ENCODE measurements around the gene RAB9A.

Gene RAB9A

DNA sequence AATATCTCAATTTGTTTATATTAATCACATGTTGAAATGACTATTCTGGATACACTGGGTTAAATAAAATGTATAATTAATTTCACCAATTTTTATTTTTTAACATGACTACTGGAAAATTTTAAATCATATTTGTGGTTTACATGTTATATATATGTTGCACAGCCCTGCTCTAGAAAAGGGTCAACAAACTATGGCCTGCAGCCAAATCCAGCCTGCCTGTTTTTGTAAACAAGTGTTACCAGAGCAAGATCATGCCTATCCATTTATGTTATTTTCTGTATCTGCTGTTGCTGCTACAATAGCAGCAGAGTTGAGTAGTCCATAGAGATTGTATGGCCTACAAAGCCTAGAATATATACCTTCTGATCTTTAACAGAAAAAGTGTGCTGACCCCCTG is 34.8 kb upstream of the RAB9A start:
- peak overlapping the region; percentile 84 for H3K4me3 Mint-ChIP-seq
- no peak for DNase-seq
- TF ChIP-seq, protein P1, sequence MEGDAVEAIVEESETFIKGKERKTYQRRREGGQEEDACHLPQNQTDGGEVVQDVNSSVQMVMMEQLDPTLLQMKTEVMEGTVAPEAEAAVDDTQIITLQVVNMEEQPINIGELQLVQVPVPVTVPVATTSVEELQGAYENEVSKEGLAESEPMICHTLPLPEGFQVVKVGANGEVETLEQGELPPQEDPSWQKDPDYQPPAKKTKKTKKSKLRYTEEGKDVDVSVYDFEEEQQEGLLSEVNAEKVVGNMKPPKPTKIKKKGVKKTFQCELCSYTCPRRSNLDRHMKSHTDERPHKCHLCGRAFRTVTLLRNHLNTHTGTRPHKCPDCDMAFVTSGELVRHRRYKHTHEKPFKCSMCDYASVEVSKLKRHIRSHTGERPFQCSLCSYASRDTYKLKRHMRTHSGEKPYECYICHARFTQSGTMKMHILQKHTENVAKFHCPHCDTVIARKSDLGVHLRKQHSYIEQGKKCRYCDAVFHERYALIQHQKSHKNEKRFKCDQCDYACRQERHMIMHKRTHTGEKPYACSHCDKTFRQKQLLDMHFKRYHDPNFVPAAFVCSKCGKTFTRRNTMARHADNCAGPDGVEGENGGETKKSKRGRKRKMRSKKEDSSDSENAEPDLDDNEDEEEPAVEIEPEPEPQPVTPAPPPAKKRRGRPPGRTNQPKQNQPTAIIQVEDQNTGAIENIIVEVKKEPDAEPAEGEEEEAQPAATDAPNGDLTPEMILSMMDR (IDR thresholded peaks at IDR 0.05): no peak
- no peaks in the 10 kb centered on the region for H3K36me3 Mint-ChIP-seq (ENCODE audit: low read depth)
- H3K27me3 Mint-ChIP-seq (ENCODE audit: low read depth, poor library complexity): no peaks in the 10 kb centered on the region
- H3K9me3 Mint-ChIP-seq: peaks cover 19% of the 10 kb centered on the region
- peaks cover 12% of the 10 kb centered on the region for H3K4me1 Mint-ChIP-seq
- no peak overlapping the region for H3K27ac Mint-ChIP-seq

DNA sequence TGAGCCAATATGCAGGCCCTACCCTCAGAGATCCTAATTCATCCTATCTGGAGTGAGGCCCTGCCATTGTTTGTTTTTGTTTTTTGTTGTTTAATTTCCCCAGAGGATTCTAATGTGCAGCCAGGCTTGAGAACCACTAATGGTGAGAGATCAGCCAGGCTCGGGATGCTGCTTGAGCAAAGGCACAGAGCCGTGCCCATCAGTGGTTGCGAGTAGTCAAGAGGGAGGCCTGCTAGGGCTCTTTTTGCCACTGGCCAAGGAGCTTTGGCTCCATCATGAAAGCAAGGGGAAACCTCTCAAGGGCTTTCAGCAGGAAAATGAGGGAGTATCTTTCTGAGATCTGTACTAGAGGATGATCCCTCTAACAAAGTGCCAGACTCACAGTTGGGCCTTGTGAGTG is 33.3 kb upstream of the RAB9A start:
- DNase-seq: no peak
- TF ChIP-seq, protein P1 (IDR thresholded peaks at IDR 0.05): no peak
- Mint-ChIP-seq H3K4me3 (no peak overlapping the region), H3K4me1 (peaks cover 13% of the 10 kb centered on the region), H3K36me3 (ENCODE audit: low read depth) (peaks cover 6% of the 10 kb centered on the region), H3K27ac (no peak overlapping the region), H3K9me3 (peaks cover 29% of the 10 kb centered on the region), H3K27me3 (ENCODE audit: low read depth, poor library complexity) (no peaks in the 10 kb centered on the region)

DNA sequence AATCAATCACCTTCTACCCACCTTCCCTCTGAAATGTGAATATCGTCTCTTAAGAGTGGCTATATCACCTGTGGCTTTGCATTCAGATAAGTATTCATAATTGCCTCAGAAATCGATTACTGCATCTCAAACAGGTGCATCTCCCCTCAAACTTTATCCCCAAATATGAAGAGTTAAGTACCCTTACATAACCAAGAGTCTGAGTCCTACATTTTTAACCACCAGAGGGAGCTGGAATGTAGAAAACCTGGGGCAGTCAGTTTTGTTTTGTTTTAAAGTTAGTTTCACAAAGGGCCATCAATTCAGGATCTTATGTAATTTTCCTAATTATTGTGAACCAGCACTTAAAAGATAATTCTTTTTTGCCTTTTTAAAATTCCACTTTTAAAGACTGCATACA is 30.3 kb upstream of the RAB9A start:
- Mint-ChIP-seq H3K36me3 (ENCODE audit: low read depth) (peaks cover 22% of the 10 kb centered on the region), H3K27me3 (ENCODE audit: low read depth, poor library complexity) (no peaks in the 10 kb centered on the region), H3K27ac (no peak overlapping the region), H3K9me3 (peaks cover 43% of the 10 kb centered on the region), H3K4me3 (no peak overlapping the region), H3K4me1 (peaks cover 16% of the 10 kb centered on the region)
- TF ChIP-seq, protein P1 (IDR thresholded peaks at IDR 0.05): peak; percentile 56
- no peak for DNase-seq

DNA sequence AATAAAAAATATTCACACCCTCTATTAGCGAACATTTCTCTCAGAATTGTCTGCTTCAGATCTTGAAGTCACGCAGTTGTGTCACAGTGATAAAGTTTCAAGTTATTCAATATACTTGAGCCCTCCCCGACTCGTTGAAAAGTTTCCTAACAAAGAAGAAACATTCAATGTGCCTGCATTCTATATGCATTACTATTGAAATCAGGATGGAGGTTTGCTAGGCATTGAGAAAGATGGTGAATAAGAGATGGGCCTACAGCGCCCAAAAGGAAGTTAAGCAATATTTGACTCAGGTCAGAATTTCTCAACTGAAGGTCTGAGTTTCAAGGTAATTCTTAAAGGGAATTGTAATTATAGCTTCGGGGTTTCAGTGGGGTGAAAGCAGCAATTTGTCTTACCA is 29.9 kb upstream of the RAB9A start:
- peaks cover 16% of the 10 kb centered on the region for H3K4me1 Mint-ChIP-seq
- H3K9me3 Mint-ChIP-seq: peaks cover 45% of the 10 kb centered on the region
- no peak overlapping the region for H3K27ac Mint-ChIP-seq
- H3K4me3 Mint-ChIP-seq: no peak overlapping the region
- TF ChIP-seq, protein P1 (IDR thresholded peaks at IDR 0.05): no peak
- H3K36me3 Mint-ChIP-seq (ENCODE audit: low read depth): peaks cover 26% of the 10 kb centered on the region
- no peaks in the 10 kb centered on the region for H3K27me3 Mint-ChIP-seq (ENCODE audit: low read depth, poor library complexity)
- no peak for DNase-seq

DNA sequence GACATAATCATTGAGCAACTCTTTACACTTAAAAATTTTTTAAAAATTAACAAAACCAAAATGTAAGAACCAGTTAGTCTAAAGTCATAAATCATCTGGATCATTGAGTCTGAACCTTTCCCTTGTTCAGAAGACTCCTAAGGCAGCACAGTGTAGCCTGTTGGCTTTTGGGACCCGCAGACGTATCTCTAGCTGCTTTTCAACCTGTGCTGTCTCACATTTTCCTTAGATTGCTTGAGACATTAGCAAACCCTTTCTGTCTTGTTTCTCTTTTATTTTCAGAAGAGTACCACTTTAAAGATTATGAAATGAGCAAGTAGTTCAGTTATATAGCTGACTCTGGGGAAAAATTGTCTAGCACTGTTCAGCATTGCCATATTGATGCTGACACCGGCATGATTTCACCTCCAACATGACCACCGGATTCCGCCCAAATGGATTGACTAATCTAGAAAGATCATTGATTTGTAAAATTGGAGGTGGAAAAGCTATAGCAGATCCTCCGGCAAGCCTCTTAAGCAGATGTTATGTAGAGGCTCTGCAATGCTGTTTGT is 27.1 kb upstream of the RAB9A start:
- no peak overlapping the region for H3K27ac Mint-ChIP-seq
- DNase-seq: no peak
- TF ChIP-seq, protein P1 (IDR thresholded peaks at IDR 0.05): no peak
- peaks cover 2% of the 10 kb centered on the region for H3K27me3 Mint-ChIP-seq (ENCODE audit: low read depth, poor library complexity)
- peaks cover 40% of the 10 kb centered on the region for H3K9me3 Mint-ChIP-seq
- peaks cover 30% of the 10 kb centered on the region for H3K36me3 Mint-ChIP-seq (ENCODE audit: low read depth)
- no peak overlapping the region for H3K4me3 Mint-ChIP-seq
- H3K4me1 Mint-ChIP-seq: peaks cover 16% of the 10 kb centered on the region

DNA sequence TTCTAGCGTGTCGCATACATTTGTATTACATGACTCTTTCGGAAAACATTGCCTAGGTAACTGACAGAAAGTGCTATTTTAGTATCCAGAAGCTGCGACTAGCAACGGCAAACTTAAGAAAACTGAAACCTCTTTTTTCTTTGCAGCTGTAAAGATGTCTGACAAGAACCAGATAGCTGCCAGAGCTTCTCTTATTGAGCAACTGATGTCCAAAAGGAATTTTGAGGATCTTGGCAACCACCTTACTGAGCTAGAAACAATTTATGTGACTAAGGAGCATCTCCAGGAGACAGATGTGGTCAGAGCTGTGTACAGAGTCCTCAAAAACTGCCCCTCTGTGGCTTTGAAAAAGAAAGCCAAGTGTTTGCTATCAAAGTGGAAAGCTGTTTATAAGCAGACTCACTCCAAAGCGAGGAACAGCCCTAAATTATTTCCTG is 26.6 kb upstream of the RAB9A start:
- H3K27ac Mint-ChIP-seq: no peak overlapping the region
- peaks cover 2% of the 10 kb centered on the region for H3K27me3 Mint-ChIP-seq (ENCODE audit: low read depth, poor library complexity)
- no peak overlapping the region for H3K4me3 Mint-ChIP-seq
- TF ChIP-seq, protein P1 (IDR thresholded peaks at IDR 0.05): no peak
- peaks cover 30% of the 10 kb centered on the region for H3K36me3 Mint-ChIP-seq (ENCODE audit: low read depth)
- peaks cover 16% of the 10 kb centered on the region for H3K4me1 Mint-ChIP-seq
- DNase-seq: no peak
- peaks cover 39% of the 10 kb centered on the region for H3K9me3 Mint-ChIP-seq

Measured in nephron progenitor cell (in vitro differentiated cells).